Lower leg skin (tissue), 3 donors: ENCODE measurements around the gene FLYWCH2.

Experiments used
- CTCF ChIP-seq, 3 donors: fragments of 450-650 bp; IDR thresholded peaks; one replicate each; pipeline ENCODE4 v1.5.1; 2016; ENCODE audit warnings: antibody characterized with exemption in 3 of 3, mild to moderate bottlenecking in 3 of 3, moderate library complexity in 2 of 3
- POLR2A ChIP-seq, 2 donors: fragments of 450-650 bp; IDR thresholded peaks; one replicate each; pipeline ENCODE4 v1.6.1; 2016 to 2017; ENCODE audit warnings: antibody characterized with exemption in 2 of 2, mild to moderate bottlenecking in 1 of 2, moderate library complexity in 1 of 2

- TF ChIP-seq CTCF (IDR thresholded peaks at IDR 0.05) = no peak
- TF ChIP-seq POLR2A (IDR thresholded peaks at IDR 0.05) = no peak
These were observed 19.5 kb downstream of the FLYWCH2 start for GRCh38 chr16:2902337-2903130.
